Measurements from ENCODE around the gene GNAO1.

Gene GNAO1

DNA sequence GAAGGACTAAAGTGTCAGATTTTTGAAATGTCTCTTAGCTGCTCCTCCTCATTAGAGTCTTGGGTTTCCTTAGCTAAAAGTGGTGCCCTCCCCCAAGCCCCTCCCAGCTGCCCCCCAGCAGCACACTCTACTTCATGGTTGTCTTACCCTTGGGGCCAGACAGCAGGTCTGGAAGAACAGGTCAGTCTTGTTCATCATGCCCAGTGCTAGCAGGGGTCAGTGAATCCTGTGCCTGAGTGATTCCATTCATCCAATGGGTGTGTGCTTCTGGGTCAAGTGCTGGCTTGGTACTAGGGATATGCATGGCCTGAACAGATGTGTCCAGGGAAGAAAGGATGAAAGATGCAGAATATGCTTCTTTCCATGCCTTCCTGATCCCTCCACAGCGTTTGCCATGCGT, 93.2 kb downstream of the GNAO1 start:
- no peak for DNase-seq (ENCODE audit: extremely low spot score)
- TF ChIP-seq CTBP1 (IDR thresholded peaks at IDR 0.05; ENCODE audit: borderline replicate concordance) (no peak), SUZ12 (IDR thresholded peaks at IDR 0.05) (no peak), NFRKB (IDR thresholded peaks at IDR 0.05) (no peak), SP1 (IDR thresholded peaks at IDR 0.05) (no peak), BHLHE40 (IDR thresholded peaks at IDR 0.05; ENCODE audit: borderline replicate concordance) (no peak), FOXK2 (IDR thresholded peaks at IDR 0.05) (no peak), LEF1 (IDR thresholded peaks at IDR 0.05; ENCODE audit: borderline replicate concordance) (no peak), ZNF384 (IDR thresholded peaks at IDR 0.05) (no peak), FOXA1 (IDR thresholded peaks at IDR 0.05) (no peak), ELF4 (IDR thresholded peaks at IDR 0.05) (no peak), HDGF (IDR thresholded peaks at IDR 0.05; ENCODE audit: borderline replicate concordance) (no peak), L3MBTL2 (conservative IDR thresholded peaks at IDR 0.05) (no peak)
- POLR2A ChIA-PET: no interaction called here
- CTCF ChIA-PET: no interaction called here

DNA sequence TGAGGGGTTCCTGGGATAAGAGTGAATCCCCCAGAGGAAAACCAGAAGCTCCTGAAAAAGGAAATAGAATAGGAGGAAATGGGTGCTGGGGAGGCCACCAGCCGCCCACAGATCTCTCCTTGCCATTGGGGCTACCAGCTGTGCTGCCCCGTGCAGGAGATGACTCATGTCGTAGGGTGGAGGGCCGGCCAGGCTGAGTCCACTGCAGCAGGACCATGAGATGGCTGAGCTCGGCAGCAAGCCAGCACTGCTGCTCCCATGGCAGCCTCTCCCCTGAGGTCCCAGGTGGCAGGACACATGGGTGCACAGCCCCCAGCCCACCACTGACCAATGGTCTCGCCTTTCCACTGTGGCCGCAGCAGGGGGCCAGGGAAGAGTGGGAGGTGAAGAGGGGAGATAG, 95.5 kb downstream of the GNAO1 start:
- POLR2A ChIA-PET: no interaction called here
- CTCF ChIA-PET: no interaction called here
- TF ChIP-seq L3MBTL2 (conservative IDR thresholded peaks at IDR 0.05): no peak
- TF ChIP-seq ARNT (IDR thresholded peaks at IDR 0.05): no peak
- no peak for TF ChIP-seq FOXK2 (IDR thresholded peaks at IDR 0.05)
- no peak for TF ChIP-seq FOXA1 (IDR thresholded peaks at IDR 0.05)
- TF ChIP-seq CTBP1 (IDR thresholded peaks at IDR 0.05; ENCODE audit: borderline replicate concordance): no peak
- no peak for TF ChIP-seq FOXM1 (IDR thresholded peaks at IDR 0.05; ENCODE audit: borderline replicate concordance)
- no peak for TF ChIP-seq NFRKB (IDR thresholded peaks at IDR 0.05)
- TF ChIP-seq SUZ12 (IDR thresholded peaks at IDR 0.05): no peak
- no peak for DNase-seq (ENCODE audit: extremely low spot score)

DNA sequence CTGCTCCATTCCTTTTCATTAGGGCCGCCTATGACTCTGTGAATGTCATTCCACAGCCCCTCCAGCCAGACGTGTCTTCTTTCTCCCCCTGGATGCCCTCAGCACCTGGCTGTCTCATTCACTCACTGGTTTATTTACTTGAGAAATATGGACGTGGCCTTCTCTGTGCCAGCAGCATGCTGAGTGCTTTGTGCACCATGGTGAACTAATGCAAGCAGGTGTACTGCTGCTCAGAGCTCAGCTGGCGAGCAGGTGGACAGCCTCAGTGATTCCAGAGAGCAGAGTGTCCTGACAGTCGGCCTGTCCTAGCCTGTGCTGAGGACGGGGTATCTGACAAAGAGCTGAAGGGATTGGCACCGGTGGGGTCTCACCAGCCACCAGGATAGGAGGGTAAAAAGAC, 96.7 kb downstream of the GNAO1 start:
- POLR2A ChIA-PET: no interaction called here
- no peak for DNase-seq (ENCODE audit: extremely low spot score)
- CTCF ChIA-PET: no interaction called here

DNA sequence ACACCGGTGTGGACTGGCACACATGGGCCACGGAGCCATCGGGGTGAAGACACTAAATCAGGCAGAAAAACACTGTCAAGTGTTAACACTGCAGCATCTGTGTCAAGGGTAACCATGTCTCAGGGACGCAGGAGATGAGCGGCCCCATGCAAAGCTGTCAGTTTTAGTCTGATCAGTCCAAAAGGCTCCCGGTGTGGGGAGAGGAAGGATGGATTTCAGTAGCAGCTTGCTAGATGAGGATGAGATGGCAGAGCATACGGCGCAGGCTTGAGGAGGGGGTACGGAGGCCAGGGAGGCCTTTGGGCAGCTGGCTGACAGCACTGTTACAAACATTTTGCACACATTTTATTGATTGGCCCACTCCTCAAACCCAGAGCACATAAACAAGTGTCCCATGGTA, 98.1 kb downstream of the GNAO1 start:
- TF ChIP-seq, protein P1, sequence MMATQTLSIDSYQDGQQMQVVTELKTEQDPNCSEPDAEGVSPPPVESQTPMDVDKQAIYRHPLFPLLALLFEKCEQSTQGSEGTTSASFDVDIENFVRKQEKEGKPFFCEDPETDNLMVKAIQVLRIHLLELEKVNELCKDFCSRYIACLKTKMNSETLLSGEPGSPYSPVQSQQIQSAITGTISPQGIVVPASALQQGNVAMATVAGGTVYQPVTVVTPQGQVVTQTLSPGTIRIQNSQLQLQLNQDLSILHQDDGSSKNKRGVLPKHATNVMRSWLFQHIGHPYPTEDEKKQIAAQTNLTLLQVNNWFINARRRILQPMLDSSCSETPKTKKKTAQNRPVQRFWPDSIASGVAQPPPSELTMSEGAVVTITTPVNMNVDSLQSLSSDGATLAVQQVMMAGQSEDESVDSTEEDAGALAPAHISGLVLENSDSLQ (IDR thresholded peaks at IDR 0.05): no peak
- TF ChIP-seq FOXK2 (IDR thresholded peaks at IDR 0.05) (no peak), SUZ12 (IDR thresholded peaks at IDR 0.05) (no peak), SP1 (IDR thresholded peaks at IDR 0.05) (no peak), ELF4 (IDR thresholded peaks at IDR 0.05) (no peak), CTBP1 (IDR thresholded peaks at IDR 0.05; ENCODE audit: borderline replicate concordance) (no peak), LEF1 (IDR thresholded peaks at IDR 0.05; ENCODE audit: borderline replicate concordance) (no peak), FOXM1 (IDR thresholded peaks at IDR 0.05; ENCODE audit: borderline replicate concordance) (no peak), FOXA1 (IDR thresholded peaks at IDR 0.05) (no peak), BHLHE40 (IDR thresholded peaks at IDR 0.05; ENCODE audit: borderline replicate concordance) (no peak), NFRKB (IDR thresholded peaks at IDR 0.05) (no peak)
- DNase-seq (ENCODE audit: extremely low spot score): no peak
- POLR2A ChIA-PET: interaction anchor here (0.7 kb wide), 1 partner anchor 12 kb away, joined by 3 read pairs; no protein-coding TSS in a partner anchor
- CTCF ChIA-PET: no interaction called here

More for the DNA sequence above, 96.7 kb downstream of the GNAO1 start:
- TF ChIP-seq FOXK2 (IDR thresholded peaks at IDR 0.05) (no peak), SP1 (IDR thresholded peaks at IDR 0.05) (no peak), LEF1 (IDR thresholded peaks at IDR 0.05; ENCODE audit: borderline replicate concordance) (no peak), CTBP1 (IDR thresholded peaks at IDR 0.05; ENCODE audit: borderline replicate concordance) (no peak), BHLHE40 (IDR thresholded peaks at IDR 0.05; ENCODE audit: borderline replicate concordance) (no peak), NFRKB (IDR thresholded peaks at IDR 0.05) (no peak), L3MBTL2 (conservative IDR thresholded peaks at IDR 0.05) (no peak), FOXM1 (IDR thresholded peaks at IDR 0.05; ENCODE audit: borderline replicate concordance) (no peak)
- TF ChIP-seq, protein P1 (IDR thresholded peaks at IDR 0.05): no peak

DNA sequence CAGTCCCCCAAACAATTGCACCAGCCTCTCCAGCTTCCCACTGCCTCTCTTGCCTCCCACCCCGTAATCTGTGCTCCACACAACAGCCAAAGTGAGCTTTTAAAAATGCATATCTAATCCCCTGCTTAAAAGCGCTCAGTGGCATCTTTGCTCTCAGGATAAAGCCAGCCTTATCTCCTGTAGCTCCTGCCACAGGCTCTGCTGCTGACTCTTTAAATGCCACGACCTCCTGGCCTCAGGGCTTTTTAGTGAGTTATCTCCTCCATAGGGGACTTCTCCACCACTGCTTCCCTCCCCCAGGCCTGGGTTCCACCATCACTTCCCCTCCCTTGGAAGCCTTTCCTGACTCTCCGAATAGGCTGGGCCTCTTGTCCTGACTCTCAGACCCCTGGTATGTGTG, 98.6 kb downstream of the GNAO1 start:
- ChIA-PET POLR2A (interaction anchor here (0.7 kb wide), 1 partner anchor 11 kb away, joined by 3 read pairs; no protein-coding TSS in a partner anchor), CTCF (no interaction called here)
- TF ChIP-seq FOXK2 (IDR thresholded peaks at IDR 0.05) (no peak), NFRKB (IDR thresholded peaks at IDR 0.05) (no peak), L3MBTL2 (conservative IDR thresholded peaks at IDR 0.05) (no peak), ZNF384 (IDR thresholded peaks at IDR 0.05) (no peak), TARDBP (IDR thresholded peaks at IDR 0.05) (no peak), BHLHE40 (IDR thresholded peaks at IDR 0.05; ENCODE audit: borderline replicate concordance) (no peak), ELF4 (IDR thresholded peaks at IDR 0.05) (no peak), FOXA1 (IDR thresholded peaks at IDR 0.05) (no peak), HDGF (IDR thresholded peaks at IDR 0.05; ENCODE audit: borderline replicate concordance) (no peak), SUZ12 (IDR thresholded peaks at IDR 0.05) (no peak), LEF1 (IDR thresholded peaks at IDR 0.05; ENCODE audit: borderline replicate concordance) (no peak), CTBP1 (IDR thresholded peaks at IDR 0.05; ENCODE audit: borderline replicate concordance) (no peak), SP1 (IDR thresholded peaks at IDR 0.05) (no peak), FOXM1 (IDR thresholded peaks at IDR 0.05; ENCODE audit: borderline replicate concordance) (no peak), ARNT (IDR thresholded peaks at IDR 0.05) (no peak)
- TF ChIP-seq, protein P1 (IDR thresholded peaks at IDR 0.05): no peak
- no peak for DNase-seq (ENCODE audit: extremely low spot score)

DNA sequence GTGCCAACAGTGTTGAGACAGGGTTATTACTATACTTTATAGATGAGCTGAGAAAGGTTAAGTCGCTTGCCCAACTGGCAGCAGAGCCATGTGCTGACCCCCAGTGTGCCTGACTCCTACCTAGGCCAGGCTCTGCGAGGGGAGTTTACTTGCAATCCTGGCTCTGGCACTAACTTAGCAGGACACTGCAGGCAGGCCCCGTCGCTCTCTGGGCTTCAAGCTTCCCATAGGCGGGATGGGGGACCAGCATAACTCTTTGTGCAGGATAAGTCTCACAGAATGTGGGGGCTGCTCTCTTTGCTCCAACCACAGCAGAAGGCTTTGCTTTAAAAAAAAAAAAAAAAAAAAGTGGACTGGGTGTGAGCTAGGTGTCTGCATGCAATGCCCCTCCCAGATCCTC, 102.7 kb downstream of the GNAO1 start:
- TF ChIP-seq FOXA1 (IDR thresholded peaks at IDR 0.05): no peak
- TF ChIP-seq HDGF (IDR thresholded peaks at IDR 0.05; ENCODE audit: borderline replicate concordance): no peak
- no peak for TF ChIP-seq FOXK2 (IDR thresholded peaks at IDR 0.05)
- no peak for TF ChIP-seq NFRKB (IDR thresholded peaks at IDR 0.05)
- no peak for TF ChIP-seq ARNT (IDR thresholded peaks at IDR 0.05)
- TF ChIP-seq, protein P1 (IDR thresholded peaks at IDR 0.05): no peak
- TF ChIP-seq ELF4 (IDR thresholded peaks at IDR 0.05): no peak
- no peak for TF ChIP-seq SP1 (IDR thresholded peaks at IDR 0.05)
- no peak for TF ChIP-seq LEF1 (IDR thresholded peaks at IDR 0.05; ENCODE audit: borderline replicate concordance)
- no peak for TF ChIP-seq FOXM1 (IDR thresholded peaks at IDR 0.05; ENCODE audit: borderline replicate concordance)
- ChIA-PET POLR2A (no interaction called here), CTCF (no interaction called here)
- no peak for DNase-seq (ENCODE audit: extremely low spot score)
